Sigmoid colon (tissue), 4 donors: ENCODE data around the gene EIF2S1.

Source experiments
- EP300 ChIP-seq, 4 donors: sonication (generic); formaldehyde crosslinking; IDR thresholded peaks; one replicate each; pipeline ENCODE4 v1.6.1; 2017; ENCODE audit warnings: antibody characterized with exemption in 4 of 4
- POLR2A ChIP-seq, 2 donors: fragments of 450-650 bp; IDR thresholded peaks; one replicate each; pipeline ENCODE4 v1.6.1; 2016; ENCODE audit warnings: antibody characterized with exemption in 2 of 2, mild to moderate bottlenecking in 2 of 2, moderate library complexity in 2 of 2
- POLR2AphosphoS5 ChIP-seq, 4 donors: sonication (generic); formaldehyde crosslinking; IDR thresholded peaks; one replicate each; pipeline ENCODE4 v1.6.1; 2017; ENCODE audit warnings: antibody characterized with exemption in 4 of 4
- TF ChIP-seq, protein P1 (sequence below), 4 experiments: fragments of 450-650 bp in 3 of 4; fragments of 200-600 bp in 1 of 4; IDR thresholded peaks; one replicate each; pipeline ENCODE4 v1.5.1; 2016 to 2019; ENCODE audit warnings: antibody characterized with exemption in 4 of 4, mild to moderate bottlenecking in 3 of 4, moderate library complexity in 2 of 4

DNA sequence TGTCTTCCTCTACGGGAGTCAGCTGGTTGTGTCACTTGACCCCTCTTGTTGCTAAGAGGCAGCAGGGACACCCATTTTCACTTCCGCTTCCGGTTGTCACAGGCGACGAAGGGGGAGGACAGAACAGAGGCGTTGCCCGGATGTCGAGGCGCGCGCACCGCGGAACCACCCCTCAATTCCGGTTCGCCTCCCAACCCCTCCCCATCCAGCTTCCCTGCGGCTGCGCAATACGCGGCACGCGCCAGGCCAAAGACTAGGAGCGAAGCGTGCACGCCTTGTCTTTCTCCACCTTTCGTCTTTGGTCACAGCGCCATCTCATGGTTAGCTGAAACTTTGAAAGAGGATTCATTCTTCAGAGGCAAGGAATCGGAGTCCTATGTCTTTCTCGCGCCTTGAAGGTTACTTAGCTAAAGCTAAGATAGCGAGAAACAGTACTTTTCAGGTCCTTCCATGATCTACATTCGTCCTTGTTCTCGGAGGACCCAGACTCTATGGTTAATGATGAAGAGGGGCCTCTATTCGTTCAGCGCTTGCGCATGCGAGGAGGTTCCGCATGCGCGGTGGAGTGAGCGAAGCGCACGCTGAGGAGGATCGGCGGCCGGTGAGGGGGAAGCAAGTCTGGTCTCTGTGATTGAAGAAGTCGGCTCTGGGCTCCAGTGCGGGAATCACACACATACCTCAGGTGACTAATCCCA, at the start of gene EIF2S1, which contains the start of gene ATP6V1D:
- TF ChIP-seq POLR2A (IDR thresholded peaks at IDR 0.05) (peak; percentile 83 to 84), POLR2AphosphoS5 (IDR thresholded peaks at IDR 0.05) (peak; percentile 87 to 96 (median 92)), EP300 (IDR thresholded peaks at IDR 0.05) (peak in 1 of 4 donors; percentile 40)
- TF ChIP-seq, protein P1, sequence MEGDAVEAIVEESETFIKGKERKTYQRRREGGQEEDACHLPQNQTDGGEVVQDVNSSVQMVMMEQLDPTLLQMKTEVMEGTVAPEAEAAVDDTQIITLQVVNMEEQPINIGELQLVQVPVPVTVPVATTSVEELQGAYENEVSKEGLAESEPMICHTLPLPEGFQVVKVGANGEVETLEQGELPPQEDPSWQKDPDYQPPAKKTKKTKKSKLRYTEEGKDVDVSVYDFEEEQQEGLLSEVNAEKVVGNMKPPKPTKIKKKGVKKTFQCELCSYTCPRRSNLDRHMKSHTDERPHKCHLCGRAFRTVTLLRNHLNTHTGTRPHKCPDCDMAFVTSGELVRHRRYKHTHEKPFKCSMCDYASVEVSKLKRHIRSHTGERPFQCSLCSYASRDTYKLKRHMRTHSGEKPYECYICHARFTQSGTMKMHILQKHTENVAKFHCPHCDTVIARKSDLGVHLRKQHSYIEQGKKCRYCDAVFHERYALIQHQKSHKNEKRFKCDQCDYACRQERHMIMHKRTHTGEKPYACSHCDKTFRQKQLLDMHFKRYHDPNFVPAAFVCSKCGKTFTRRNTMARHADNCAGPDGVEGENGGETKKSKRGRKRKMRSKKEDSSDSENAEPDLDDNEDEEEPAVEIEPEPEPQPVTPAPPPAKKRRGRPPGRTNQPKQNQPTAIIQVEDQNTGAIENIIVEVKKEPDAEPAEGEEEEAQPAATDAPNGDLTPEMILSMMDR (IDR thresholded peaks at IDR 0.05): peak; percentile 78 to 98 (median 95)
